DMS53 (cell line): Measurements from ENCODE around the gene ATCAY.
"Not testable (repeated sequence)": the region's sequence is repeated elsewhere in the genome, so short reads cannot be mapped to it uniquely, and the experiment has no call there.

ENCODE experiments used
- DNase-seq: peaks from one replicate; lab custom pipeline; 2025; lab: John Stamatoyannopoulos, UW

Gene ATCAY

DNA sequence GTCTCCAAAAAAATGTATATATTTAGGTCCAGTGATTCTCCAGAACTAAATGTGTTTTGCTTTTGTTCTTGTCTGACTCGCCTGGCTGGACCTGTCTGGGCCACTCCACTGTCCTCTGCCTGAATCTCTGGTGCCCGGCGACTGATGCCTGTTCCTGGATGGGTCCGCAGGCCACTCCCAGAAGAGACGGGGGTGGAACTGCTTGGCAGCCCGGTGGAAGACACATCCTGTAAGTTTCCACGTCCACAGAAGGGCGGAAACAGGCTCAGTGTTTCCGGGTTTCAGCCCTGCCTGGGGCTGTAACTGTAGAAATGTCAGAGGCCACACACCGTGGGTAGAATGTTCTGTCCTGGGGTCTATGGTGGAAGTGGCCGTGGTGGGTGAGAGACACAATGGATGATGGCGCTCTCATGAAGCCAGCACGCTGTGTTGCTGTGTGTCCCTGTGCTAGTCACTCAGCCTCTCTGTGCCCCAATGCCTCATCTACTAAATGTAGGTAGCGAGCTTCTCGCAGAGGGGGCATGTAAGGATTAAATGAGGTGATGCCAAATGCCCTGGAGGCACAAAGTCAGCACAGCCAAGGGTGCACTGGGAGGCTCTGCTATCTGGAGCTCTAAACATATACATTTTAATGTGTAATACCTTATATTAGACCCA, 22.0 kb downstream of the ATCAY start:
- DNase-seq, result no peak

DNA sequence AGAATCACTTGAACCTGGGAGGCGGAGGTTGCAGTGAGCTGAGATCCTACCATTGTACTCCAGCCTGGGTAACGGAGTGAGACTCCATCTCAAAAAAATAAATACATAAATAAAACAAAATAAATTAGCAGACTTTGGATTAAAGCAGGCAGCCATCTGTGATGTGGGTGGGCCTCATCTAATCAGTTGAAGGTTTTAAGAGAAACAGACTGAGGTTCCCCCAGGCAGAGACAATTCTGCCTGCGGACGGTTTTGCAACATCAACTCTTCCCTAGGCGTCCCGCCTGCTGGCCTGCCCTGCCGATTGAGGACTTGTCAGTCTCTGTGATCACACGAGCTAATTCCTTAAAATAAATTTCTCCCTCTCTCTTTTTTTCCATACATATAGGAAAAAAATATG, 23.7 kb downstream of the ATCAY start:
- no peak for DNase-seq

DNA sequence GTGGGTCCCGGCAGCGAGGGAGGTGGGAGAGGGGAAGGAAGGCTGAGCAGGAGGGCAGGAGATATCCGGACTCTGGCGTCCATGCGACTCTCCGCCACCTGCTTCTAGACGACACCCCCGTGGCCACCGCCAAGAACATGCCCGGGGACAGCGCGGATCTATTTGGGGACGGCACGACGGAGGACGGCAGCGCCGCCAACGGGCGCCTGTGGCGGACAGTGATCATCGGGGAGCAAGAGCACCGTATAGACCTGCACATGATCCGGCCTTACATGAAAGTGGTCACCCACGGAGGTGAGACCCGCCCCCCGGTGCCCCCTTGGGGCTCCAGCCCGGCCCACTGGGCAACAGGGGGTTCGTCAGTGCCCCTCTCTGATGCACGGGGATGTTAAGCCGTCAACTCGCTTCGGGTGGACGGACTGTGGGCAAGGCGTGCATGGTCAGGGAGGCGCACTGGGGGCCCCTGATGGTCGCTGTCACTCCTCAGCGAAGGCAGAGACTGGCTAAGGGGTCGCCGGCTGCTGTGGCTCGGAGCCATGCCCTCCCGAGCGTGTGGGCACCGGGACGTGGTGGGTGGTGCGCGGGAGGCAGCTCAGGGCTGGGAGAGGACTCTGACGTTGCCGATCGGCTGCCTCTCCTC, 27.3 kb downstream of the ATCAY start:
- peak; percentile 20 for DNase-seq

DNA sequence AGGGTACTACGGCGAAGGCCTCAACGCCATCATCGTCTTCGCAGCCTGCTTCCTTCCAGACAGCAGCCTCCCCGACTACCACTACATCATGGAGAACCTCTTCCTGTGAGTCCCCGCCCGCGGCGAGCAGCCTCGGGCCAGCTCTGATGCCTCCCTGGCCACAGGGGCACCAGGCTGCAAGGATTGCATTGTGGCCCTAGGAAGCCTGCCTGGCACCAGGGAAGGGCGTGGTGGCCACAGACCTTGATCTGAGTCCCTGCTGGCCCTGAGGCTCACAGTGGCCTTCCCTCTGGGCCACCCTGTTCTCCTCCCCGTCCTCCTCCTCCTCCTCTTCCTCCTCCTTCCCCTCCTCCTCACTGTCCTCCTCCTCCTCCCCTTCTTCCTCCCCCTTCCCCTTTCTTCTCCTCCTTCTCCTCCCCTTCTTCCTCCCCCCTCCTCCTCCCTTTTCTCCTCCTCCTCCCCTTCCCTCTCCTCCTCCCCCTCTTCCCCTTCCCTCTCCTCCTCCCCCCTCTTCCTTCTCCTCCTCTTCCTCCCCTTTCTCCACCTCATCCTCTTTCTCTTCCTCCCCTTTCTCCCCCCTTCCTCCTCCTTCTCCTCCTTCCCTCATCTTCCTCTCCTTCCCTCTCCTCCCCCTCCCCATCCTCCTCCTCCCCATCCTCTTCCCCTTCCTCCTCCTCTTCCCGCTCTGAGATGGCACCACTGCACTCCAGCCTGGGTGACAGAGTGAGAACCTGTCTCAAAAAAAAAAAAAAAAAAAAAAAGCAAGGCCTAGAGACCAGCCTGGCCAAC, 28.0 kb downstream of the ATCAY start:
- peak; percentile 20 for DNase-seq

DNA sequence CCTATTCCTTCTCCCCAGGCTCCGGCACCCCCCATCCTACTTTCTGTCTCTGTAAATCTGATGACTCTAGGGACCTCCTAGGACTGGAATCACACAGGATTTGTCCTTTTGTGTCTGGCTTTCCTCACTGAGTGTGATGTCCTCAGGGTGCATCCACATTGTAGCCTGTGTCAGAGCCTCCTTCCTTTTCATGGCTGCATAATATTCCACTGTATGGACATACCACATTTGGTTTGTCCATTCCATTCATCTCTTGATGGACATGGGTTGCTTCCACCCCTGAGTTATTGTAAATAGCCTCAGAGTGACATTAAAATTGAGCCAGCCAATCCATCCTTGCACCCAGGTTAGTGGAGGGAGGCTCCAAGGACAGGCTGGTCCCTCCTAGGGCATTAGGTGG, 29.6 kb downstream of the ATCAY start:
- no peak for DNase-seq

DNA sequence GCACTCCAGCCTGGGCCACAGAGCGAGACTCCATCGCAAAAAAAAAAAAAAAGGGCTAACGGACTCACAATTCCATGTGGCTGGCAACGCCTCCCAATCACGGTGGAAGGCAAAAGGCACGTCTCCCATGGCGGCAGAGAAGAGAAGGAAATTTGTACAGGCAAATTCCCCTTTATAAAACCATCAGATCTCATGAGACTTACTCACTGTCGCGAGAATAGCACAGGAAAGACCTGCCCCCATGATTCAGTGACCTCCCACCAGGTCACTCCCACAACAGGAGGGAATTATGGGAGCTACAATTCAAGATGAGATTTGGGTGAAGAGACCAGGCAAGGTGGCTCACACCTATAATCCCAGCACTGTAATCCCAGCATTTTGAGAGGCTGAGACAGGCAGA, 33.7 kb downstream of the ATCAY start:
- no peak for DNase-seq

DNA sequence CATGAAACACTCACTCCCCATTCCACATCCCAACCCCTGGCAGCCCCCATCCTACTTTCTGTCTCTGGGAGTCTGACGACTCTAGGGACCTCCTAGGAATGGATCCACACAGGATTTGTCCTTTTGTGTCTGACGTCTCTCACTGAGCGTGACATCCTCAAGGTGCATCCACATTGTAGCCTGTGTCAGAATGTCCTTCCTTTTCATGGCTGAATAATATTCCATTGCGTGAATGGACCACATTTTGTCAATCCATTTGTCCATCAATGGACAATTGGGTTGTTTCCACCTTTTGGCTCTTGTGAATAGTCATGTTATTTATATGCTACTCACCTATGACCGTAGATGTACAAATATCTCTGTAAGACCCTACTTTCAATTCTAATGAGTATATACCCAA, 35.5 kb downstream of the ATCAY start:
- DNase-seq, result no peak

DNA sequence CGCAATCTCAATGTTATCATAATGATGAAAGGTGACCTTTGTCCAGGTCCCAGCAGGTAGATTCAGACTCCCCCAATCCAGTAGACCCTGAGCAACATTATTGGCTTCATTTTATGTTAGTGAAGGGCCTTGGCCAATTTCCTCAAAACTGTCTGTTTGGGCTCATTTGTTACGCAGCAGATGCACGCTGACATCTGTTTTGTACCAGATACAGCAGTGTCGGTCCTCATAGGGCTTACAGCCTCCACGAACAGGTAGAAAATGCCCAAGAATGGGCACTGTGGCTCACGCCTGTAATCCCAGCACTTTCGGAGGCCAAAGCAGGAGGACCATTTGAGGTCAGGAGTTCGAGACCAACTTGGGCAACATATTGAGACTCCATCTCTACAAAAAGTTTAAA, 39.3 kb downstream of the ATCAY start:
- no peak for DNase-seq

DNA sequence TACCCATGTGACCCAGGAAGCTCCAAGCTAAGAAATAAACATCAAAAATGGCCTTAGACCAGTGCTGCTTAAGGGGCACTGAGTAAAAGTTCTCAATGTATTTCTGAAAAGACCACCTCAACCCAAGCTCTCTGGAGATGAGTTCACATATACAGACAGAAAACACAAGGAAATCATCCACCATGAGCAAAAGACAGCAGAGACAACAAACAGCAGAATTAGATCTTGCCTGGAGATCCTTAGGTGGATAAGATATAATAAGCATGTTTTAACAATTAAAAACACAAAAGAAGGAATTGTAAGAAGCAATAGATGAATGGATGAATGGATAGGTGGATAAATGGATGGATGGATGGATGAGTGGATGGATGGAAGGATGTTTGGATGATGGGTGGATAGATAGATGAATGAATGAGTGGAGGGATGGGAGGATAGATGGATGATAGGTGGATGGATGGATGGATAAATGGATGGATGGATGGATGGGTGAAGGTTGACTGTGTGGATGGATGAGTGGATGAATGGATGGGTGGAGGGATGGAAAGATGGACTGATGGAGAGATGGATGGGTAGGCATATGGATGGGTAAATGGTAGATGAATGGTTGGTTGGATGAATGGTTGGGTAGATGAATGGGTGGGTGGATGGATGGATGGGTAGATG, 42.7 kb downstream of the ATCAY start:
- DNase-seq, result no peak

DNA sequence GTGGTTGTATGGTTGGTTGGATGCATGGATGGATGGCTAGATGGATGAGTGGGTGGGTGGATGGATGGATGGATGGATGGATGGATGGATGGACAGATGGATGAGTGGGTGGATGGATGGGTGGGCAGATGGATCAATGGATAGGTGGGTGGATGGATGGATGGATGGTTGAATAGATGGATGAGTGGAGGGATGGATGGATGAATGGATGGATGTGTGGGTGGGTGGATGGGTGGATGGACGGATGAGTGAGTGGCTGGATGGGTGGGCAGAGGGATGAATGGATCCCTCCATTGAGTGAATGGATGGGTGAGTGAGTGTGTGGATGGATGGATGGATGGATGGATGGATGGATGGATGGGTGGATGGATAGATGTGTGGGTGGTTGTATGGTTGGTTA, 43.4 kb downstream of the ATCAY start:
- DNase-seq, result no peak

DNA sequence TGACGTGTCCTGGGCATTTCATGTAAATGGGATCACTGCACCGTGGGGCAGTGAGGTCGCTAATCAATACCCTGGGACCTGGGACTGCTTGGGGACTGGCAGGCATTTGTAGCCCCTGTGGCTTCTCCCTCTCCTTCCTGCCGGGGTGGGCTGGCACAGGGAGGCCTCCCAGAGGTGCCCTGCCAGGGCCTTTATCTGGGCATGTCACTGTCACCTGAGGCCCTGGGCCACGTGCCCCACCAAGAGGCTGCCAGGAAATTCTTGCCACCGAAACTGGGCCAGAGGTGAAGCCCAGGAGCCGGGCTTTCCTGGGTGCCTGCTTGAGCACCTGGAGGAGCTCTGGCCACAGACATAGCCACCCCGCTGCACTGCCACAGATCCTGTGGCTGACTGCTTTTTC, 50.6 kb downstream of the ATCAY start:
- DNase-seq, result no peak

DNA sequence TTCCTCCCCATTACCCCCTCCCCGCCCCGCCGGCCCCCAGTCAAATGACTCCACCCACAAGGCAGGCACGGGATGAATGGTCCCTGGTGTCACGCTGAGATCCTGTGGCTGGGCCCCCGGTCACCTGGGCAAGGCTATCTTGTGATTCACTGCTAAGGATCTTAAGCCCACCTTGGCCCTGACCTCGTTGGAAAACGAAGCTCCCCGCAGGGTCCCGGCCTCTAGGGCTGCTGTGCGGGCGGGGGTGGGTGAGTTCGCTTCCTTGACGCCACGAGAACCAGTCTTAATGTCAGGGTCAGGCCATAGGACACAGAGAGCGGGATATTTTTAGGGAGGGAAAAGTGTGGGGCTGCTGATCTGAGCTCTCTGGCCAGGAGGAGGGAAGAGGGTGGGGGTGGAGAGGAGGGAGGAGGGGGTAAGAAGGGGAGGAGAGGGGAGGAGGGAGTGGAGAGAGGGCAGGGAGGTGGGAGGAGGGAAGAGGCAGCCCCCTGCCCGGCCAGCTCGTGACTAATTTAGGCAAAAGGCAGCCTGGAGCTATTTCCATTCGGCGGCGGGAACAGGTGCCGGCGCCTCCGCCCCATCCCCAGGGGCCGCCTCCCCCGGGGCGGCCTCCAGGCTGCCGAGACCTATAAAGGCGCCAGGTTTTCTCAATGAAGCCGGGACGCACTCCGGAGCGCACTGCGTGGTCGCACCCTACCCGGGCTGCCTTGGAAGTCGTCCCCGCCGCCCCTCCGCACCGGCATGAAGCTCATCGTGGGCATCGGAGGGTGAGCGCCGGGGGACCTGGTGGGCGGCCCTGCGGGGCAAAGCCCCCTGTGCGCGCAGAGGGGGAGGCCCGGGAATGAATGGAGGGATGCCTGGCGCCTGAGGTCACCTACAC, 52.7 kb downstream of the ATCAY start, which contains the start of gene NMRK2:
NMRK2 (plus strand) TSS at position 139 of the 880 bp plus-strand sequence; CDS start at position 742, 603 bp downstream.
- no peak for DNase-seq

DNA sequence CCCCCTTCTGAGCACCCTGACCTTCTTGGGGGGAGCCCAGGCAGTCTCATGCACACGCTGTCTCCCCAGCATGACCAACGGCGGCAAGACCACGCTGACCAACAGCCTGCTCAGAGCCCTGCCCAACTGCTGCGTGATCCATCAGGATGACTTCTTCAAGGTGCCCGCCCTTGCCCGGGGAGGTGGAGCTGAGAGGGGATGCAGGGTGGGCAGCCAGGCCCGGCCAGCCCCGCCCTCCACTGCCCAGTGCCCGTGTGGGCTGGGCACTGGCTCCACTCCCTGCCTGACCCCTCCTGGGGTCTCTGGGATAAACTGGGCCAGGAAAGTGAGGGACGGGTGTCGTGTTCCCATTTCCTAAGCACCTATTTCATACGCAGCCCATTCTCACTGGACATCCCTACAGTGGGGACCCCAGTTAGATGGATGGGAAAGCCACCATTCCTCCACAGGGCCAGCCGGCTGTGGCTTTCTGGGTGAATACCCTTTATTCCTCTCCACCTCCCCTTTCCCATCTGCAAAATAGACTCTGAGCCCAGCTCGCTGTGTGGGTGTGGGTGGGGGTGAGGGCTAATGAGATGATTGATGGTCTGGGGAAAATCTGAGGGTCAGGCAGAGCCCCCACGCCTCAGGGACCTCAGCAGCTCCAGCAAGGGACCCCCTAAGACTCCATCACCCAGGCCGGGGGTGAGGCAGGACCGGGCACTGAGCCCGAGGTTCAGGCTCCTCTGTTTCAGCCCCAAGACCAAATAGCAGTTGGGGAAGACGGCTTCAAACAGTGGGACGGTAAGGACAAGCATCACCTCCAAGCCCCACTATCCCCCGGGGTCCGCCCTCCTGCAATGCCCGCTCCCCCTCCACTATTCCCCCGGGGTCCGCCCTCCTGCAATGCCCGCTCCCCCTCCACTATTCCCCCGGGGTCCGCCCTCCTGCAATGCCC, 56.3 kb downstream of the ATCAY start:
- DNase-seq, result no peak

DNA sequence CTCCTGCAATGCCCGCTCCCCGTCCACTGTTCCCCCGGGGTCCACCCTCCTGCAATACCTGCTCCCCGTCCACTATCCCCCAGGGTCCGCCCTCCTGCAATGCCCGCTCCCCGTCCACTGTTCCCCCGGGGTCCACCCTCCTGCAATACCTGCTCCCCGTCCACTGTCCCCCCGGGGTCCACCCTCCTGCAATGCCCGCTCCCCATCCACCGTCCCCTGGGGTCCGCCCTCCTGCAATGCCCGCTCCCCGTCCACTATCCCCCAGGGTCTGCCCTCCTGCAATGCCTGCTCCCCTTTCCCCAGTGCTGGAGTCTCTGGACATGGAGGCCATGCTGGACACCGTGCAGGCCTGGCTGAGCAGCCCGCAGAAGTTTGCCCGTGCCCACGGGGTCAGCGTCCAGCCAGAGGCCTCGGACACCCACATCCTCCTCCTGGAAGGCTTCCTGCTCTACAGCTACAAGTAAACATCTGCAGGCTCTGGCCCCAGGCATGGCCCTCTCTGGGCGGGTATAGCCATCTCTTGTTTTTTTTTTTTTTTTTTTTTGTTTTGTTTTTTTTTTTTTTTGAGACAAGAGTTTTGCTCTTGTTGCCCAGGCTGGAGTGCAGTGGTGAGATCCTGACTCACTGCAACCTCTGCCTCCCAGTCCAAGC, 57.9 kb downstream of the ATCAY start:
- DNase-seq, result not testable (repeated sequence)

DNA sequence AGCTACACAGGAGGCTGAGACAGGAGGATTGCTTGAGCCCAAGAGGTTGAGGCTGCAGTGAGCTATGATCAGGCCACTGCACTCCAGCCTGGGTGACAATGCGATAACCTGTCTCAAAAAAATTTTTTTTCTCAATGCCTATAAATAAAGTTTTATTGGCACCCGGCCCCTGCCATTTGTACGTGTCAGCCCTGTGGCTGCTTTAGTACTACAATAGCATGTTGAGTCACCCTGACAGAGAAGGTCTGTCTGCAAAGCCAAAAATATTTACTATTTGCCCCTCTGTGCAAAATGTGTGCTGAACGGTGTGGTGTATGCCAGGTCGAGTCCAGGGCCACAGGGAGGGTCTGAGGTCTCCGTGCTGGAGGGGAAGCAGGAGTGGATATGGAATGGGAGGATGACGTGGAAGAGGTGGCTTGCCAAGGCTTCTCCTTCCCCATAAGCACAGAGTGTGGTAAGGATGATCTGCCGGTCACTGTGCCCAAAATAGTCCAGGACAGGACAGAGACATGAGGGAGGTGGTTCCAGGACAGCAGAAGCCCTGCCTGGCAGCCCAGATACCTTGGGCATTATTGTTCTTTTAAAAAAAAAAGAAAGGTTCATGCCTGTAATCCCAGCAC, 62.4 kb downstream of the ATCAY start:
- DNase-seq, result no peak

DNA sequence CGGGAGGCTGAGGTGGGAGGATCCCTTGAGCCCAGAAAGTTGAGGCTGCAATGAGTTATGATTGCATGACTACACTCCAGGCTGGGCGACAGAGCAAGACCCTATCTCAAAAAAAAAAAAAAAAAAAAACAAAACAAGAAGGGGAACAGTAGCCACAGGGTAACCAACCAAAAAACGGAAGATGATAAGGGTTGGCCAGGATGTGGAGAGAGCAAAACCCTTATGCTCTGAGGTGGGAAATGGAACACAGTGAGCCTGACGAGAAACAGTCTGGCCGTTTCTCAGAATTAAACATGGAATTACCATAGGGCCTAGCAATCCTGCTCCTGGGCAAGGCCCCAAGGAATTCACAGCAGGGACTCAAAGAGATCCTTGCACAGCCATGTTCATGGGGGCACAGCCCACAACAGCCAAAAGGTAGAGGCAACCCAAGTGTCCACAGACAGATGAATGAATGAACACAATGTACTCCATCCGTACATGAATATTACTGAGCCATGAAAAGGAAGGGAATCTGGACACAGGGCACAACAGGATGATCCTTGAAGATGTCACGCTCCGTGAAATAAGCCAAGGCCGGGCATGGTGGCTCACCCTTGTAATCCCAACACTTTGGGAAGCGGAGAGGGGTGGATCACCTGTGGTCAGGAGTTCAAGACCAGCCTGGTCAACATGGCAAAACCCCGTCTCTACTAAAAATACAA, 63.7 kb downstream of the ATCAY start:
- no peak for DNase-seq

DNA sequence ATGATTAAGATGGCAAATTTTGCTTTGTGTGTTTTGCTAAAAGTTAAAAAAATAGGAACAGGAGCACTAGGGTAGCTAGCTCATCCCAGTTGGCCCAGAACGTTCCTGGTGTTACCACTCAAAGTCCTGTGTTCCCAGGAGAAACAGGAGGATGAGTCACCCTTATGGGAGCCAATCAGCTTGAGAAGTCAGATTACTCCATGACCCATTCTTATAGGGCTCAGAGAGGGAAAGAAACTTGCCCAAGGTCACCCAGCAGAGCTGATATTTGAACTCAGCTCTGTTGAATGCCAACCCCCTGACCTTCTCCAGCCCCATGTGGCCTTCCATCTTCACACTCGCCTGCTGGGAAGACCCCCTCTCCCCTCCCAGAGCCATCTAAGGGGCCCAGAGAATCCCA, 65.4 kb downstream of the ATCAY start:
- DNase-seq, result no peak

DNA sequence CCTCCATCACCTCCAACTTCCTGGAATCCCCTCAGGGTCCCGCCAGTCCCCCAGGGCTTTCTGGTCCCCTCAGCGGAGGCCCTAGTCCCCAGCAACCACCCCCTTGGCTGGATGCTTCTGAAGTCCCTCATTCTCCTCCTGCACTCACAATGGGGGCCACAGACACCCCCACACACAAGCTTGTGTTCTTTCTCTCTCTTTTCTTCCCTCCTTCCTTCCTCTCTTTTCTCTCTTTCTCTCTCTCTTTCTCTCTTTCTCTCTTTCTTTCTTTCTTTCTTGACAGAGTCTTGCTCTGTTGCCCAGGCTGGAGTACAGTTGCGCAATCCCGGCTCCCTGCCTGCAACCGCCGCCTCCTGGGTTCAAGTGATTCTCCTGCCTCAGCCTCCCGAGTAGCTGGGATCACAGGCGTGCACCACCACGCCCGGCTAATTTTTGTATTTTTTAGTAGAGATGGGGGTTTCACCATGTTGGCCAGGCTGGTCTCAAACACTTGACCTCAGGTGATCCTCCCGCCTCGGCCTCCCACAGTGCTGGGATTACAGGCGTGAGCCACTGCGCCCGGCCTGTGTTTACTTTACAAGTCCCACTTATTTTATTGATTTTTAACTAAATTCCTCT, 66.9 kb downstream of the ATCAY start:
- not testable (repeated sequence) for DNase-seq
